Measurements from ENCODE around the gene MBD1.
"Not testable (repeated sequence)": the region's sequence is repeated elsewhere in the genome, so short reads cannot be mapped to it uniquely, and the experiment has no call there.

The MBD1 gene

GRCh38 chr18:50288348-50289107 lies 7.2 kb upstream of the MBD1 start:
- not testable (repeated sequence) for DNase-seq

- DNase-seq: peak; percentile 96
Observed at GRCh38 chr18:50287441-50288347, 6.4 kb upstream of the MBD1 start, which contains the start of gene CXXC1. TSS of gene CXXC1 (minus strand) at chr18:50287692. CDS start at chr18:50287589, 103 bp downstream.

GRCh38 chr18:50287028-50287440 lies 5.7 kb upstream of the MBD1 start:
- DNase-seq: no peak

GRCh38 chr18:50286391-50287027 lies 5.2 kb upstream of the MBD1 start:
- peak; percentile 62 to 68 for DNase-seq

- DNase-seq: no peak
Observed at GRCh38 chr18:50285631-50286321, 4.5 kb upstream of the MBD1 start.

GRCh38 chr18:50285071-50285470 lies 3.7 kb upstream of the MBD1 start:
- DNase-seq: no peak

GRCh38 chr18:50284255-50284885 lies 3.0 kb upstream of the MBD1 start:
- DNase-seq: peak in 1 of 2 experiments; percentile 19

GRCh38 chr18:50283469-50284209 lies 2.3 kb upstream of the MBD1 start:
- peak in 1 of 2 experiments; percentile 18 for DNase-seq

DNA sequence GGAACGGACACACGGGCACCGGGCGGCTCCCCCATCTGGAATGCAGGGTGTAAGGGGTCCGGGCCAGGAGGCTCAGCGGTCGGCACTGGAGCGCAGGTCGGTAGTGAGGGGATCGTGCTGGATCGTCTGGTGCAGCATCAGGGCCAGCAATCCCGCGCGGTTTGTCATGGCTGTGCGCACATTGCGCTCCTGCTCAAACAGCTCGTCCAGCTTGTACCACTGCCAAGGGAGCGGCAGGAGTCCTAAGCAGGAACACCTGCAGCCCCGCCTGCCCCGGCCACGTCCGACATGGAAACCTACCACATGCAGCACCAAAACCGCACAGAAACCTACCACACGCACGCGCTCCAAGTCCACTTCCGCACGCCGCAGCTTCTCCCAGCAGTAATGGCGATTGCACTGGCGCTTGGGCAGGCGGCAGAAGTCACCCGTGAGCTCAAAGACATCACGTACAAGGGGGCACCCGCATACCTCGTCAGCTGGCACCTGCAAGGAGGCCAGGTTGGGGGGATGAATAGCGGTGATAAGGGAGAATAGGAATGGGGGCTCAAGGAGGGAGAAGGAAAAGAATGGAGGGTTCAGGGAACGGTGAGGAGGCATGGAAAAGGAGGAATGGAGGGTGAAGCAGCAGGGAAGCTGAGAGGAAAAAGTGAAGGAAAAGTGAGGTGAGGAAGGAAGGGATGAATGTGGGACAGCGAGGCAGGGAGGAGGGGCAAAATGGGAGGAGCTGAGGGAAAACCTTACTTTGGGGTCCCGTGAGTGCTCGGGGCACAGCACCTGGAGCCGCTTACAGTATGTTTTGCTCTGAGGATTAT lies 1.4 kb upstream of the MBD1 start:
- peak in 1 of 2 experiments; percentile 23 for DNase-seq

DNA sequence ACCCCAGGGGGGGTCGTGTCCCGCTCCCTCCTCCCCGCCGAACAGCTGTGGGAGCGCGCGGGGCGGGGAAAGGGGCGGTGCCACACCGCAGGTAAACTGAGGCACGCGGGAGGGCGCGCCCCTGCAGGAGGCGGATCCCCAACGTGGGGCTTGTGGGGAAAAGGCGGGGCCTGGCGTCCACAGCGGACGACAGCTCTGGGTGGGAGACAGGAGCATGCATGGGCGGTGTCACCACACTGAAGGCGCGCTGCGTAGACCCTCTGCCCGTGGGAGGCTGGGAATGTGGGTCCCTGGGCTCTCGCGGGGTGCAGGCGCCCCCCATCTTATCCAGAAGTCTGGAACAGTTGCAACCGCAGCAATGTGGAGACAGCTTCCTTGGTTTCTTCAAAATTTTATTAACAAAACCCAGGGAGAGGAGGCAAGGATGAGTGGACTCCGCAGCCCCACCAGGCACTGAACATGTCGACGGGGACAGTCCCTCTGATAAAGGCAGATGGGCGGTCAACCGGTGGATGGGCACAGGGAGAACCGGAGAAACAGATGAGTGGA lies 723 bp upstream of the MBD1 start:
- no peak for DNase-seq

DNA sequence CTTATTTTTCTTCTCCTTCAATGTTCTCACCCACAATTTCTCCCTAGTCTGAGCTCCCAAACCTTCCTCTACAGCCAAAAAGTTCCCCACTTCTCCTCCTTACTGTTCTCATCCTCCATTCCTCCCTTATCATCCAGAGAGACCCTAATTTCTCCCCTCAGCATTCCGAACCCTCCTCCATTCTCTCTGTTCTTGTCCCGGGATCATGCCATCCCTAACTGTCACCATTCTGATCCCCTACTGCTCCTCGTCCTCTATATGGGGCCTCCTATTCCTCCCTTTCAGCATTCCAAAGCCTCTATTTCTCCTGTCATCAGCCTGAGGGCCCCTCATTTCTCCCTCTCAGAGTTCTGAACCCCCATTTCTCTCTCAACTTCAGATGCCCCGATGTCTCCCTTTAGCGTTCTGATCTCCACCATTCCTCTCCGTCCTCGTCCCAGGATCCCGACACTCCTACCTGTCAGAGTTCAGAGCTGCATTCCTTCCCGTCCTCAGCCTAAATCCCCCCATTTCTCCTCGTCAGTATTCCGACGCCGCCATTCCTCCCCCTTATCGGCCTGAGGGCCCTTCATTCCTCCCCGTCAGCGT lies 522 bp downstream of the MBD1 start:
- DNase-seq: no peak

- no peak for DNase-seq
Observed at GRCh38 chr18:50279752-50280151, 1.6 kb downstream of the MBD1 start.

GRCh38 chr18:50277942-50278341 lies 3.4 kb downstream of the MBD1 start:
- DNase-seq: no peak

- DNase-seq: no peak
Observed at GRCh38 chr18:50276452-50276851, 4.9 kb downstream of the MBD1 start.

- no peak for DNase-seq
Observed at GRCh38 chr18:50275503-50276036, 5.8 kb downstream of the MBD1 start.

DNA sequence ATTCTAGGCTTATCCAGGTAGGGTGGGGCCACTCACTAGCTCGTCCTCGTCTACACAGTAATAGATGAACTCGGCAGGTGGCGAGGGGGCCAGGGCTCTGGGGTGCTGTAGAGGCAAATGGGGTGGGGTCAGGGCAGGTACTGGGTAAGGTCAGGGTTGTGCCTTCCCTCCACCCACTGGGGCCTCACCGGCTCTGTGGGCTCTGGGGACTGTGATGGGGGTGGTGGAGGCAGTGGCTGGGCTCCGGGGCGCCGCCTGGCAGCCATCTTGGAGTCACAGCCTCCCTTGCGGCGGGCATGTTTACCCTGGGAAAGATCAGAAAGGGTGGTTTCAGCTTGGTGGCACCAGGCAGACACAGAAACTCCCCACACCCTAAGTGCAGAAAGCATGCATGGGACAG lies 6.4 kb downstream of the MBD1 start:
- no peak for DNase-seq

- DNase-seq: no peak
Observed at GRCh38 chr18:50274044-50274442, 7.3 kb downstream of the MBD1 start.

DNA sequence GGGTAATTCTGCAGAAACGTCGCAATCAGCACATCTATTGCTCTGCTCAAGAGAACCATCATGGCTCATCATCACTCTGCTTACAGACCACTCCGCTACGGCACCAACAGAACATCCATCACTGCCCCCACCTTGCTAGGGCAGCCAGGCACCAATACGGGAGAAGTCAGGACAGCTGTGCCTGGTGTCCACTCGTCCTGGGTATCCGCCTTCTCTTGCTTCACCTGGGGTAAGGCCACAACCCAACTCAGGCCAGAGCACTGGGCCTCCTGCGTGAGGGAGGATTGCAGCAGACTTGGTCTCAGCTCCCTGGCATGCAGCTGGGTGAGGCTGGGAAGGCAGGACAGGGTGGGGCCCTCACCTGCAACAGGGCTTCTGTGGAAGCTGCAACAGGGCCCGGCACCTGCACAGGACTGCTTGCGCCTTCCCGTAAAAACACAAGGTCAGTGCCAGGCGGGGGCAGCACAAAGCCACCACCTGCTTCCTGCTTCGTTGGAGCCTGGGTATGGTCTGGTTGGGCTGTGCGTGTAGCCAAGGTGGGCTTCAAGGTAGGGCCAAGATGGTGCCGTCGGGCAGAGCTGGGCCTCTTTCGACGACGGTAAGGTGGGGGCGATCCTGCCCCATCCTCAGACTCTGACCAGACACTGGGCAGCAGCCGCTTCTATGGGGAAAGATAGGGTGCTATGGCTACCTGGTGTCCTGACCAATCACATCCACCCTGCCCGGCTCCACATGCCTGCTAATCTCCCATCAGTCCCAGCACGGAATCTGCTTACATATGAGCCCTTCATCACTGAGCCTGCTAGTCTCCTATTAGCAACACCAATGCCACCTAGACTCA lies 7.9 kb downstream of the MBD1 start:
- no peak for DNase-seq

DNA sequence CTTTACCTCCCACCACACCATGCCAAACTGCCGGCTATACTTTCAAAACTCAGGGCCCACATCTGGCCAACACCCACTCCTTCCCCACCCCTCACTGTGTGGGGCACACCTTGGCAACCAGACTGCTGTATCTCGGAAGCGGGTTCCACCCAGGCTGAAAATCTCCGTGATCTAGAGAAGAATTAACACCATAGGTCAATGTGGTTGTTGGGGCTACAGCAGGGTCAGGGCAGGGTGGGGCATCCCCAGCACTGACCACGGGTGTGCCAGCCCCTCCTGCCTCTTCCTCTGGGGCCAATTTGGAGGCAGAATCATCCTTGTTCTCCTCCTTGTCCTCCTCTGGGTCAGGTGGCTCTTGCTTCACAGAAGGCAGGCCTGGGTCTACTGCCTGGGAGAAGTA lies 8.8 kb downstream of the MBD1 start:
- DNase-seq: no peak
